ENCODE measurements around the gene CNOT10.

DNA sequence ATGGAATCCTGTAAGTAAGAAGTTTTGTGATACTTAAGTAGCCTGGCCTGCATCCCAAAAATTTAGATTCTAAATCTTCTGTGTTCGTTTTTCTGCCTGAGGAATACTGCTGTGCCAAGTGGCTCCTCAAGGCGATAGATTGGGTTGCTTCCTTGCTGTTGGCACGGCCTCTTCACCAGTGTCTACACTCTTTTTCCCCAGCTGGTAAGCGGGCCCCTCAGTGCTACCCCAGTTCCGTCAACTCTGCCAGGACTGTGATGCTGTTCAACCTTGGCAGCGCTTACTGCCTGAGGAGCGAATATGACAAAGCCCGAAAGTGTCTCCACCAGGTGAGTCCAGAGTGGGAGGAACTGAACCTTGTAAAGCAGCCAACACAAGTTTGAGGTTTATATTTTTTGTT, 79.5 kb downstream of the CNOT10 start:
- TF ChIP-seq POLR2A (IDR thresholded peaks at IDR 0.05), result no peak
- TF ChIP-seq, protein P1, sequence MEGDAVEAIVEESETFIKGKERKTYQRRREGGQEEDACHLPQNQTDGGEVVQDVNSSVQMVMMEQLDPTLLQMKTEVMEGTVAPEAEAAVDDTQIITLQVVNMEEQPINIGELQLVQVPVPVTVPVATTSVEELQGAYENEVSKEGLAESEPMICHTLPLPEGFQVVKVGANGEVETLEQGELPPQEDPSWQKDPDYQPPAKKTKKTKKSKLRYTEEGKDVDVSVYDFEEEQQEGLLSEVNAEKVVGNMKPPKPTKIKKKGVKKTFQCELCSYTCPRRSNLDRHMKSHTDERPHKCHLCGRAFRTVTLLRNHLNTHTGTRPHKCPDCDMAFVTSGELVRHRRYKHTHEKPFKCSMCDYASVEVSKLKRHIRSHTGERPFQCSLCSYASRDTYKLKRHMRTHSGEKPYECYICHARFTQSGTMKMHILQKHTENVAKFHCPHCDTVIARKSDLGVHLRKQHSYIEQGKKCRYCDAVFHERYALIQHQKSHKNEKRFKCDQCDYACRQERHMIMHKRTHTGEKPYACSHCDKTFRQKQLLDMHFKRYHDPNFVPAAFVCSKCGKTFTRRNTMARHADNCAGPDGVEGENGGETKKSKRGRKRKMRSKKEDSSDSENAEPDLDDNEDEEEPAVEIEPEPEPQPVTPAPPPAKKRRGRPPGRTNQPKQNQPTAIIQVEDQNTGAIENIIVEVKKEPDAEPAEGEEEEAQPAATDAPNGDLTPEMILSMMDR (IDR thresholded peaks at IDR 0.05), result no peak
